Brain microvascular endothelial cell (primary cell): Measurements from ENCODE around the gene RSPH1.
A peak's percentile ranks its signal among the peaks of the same experiment; 100 is the strongest.

Source experiments
- DNase-seq: peaks from one replicate; pipeline ENCODE4 v3.0.0-alpha.2; 2020
- H3K27ac ChIP-seq: fragments of 250-450 bp; sonication (Bioruptor Pico); 2 replicates; pipeline ENCODE4 v1.5.1; 2020; ENCODE audit warnings: mild to moderate bottlenecking, moderate library complexity
- H3K27me3 ChIP-seq: fragments of 250-450 bp; sonication (Bioruptor Pico); replicated peaks from 2 replicates; pipeline ENCODE4 v1.5.1; 2020; ENCODE audit warnings: mild to moderate bottlenecking
- H3K36me3 ChIP-seq: fragments of 250-450 bp; sonication (Bioruptor Pico); replicated peaks from 2 replicates; pipeline ENCODE4 v1.5.1; 2020; ENCODE audit warnings: mild to moderate bottlenecking
- H3K4me3 ChIP-seq: 2 replicates; pipeline ENCODE4 v1.5.1; 2011; ENCODE audit warnings: low read depth, mild to moderate bottlenecking, control low read depth, low read length, moderate library complexity
- CTCF ChIP-seq: IDR thresholded peaks from 2 replicates; pipeline ENCODE4 v1.5.1; 2011; ENCODE audit warnings: low read depth, mild to moderate bottlenecking, moderate library complexity, low read length, control low read depth, inconsistent platforms; ENCODE audit errors: missing control alignments
- in situ Hi-C: cut with HindIII; loops from 2 replicates; pipeline ENCODE4 v1.10.0; 2017; ENCODE audit warnings: low sequenced_read_pairs, low pct_ligation_motif_present

Gene RSPH1

GRCh38 chr21:42469272-42469671 is 26.8 kb downstream of the RSPH1 start:
- Histone ChIP-seq H3K27me3 (no peaks in the 10 kb centered on the region), H3K27ac (no peak overlapping the region), H3K36me3 (no peaks in the 10 kb centered on the region), H3K4me3 (no peak overlapping the region)
- DNase-seq: no peak
- in situ Hi-C loops: no loop called here
- TF ChIP-seq CTCF: no peak

- no peak for DNase-seq
- Histone ChIP-seq H3K27ac (no peak overlapping the region), H3K4me3 (no peak overlapping the region), H3K36me3 (no peaks in the 10 kb centered on the region), H3K27me3 (no peaks in the 10 kb centered on the region)
- in situ Hi-C loops: no loop called here
- TF ChIP-seq CTCF: no peak
These were observed 27.4 kb downstream of the RSPH1 start for GRCh38 chr21:42468491-42469131.

- H3K27me3 ChIP-seq: no peaks in the 10 kb centered on the region
- H3K4me3 ChIP-seq: no peak overlapping the region
- TF ChIP-seq CTCF: peak; percentile 56
- in situ Hi-C loops: no loop called here
- peak; percentile 49 for DNase-seq
- no peaks in the 10 kb centered on the region for H3K36me3 ChIP-seq
- no peak overlapping the region for H3K27ac ChIP-seq
These were observed 28.7 kb downstream of the RSPH1 start for GRCh38 chr21:42467140-42467983.

- no peaks in the 10 kb centered on the region for H3K27me3 ChIP-seq
- in situ Hi-C loops: no loop called here
- no peak for TF ChIP-seq CTCF
- H3K27ac ChIP-seq: no peak overlapping the region
- H3K36me3 ChIP-seq: no peaks in the 10 kb centered on the region
- H3K4me3 ChIP-seq: no peak overlapping the region
- DNase-seq: no peak
These were observed 29.3 kb downstream of the RSPH1 start for GRCh38 chr21:42466700-42467099.

- H3K27ac ChIP-seq: no peak overlapping the region
- H3K27me3 ChIP-seq: no peaks in the 10 kb centered on the region
- no peak for TF ChIP-seq CTCF
- no peaks in the 10 kb centered on the region for H3K36me3 ChIP-seq
- in situ Hi-C loops: no loop called here
- H3K4me3 ChIP-seq: no peak overlapping the region
- DNase-seq: no peak
These were observed 30.3 kb downstream of the RSPH1 start for GRCh38 chr21:42465803-42466127.
